ES-I3 (cell line): ENCODE measurements around the gene ZSCAN2.
"Not testable (repeated sequence)": the region's sequence is repeated elsewhere in the genome, so short reads cannot be mapped to it uniquely, and the experiment has no call there.

Experiments used
- H3K36me3 ChIP-seq: 2 replicates; pipeline ENCODE4 v1.6.1; 2013; ENCODE audit warnings: mild to moderate bottlenecking, low read length, control low read depth, moderate library complexity; ENCODE audit not compliant: insufficient read depth
- H3K4me1 ChIP-seq: 2 replicates; pipeline ENCODE4 v1.6.1; 2013; ENCODE audit warnings: mild to moderate bottlenecking, control low read depth, low read length; ENCODE audit not compliant: insufficient read depth
- H3K9ac ChIP-seq: 2 replicates; pipeline ENCODE4 v1.6.1; 2013; ENCODE audit warnings: low read depth, mild to moderate bottlenecking, low read length, moderate library complexity
- H3K9me3 ChIP-seq: 2 replicates; pipeline ENCODE4 v1.6.1; 2013; ENCODE audit warnings: mild to moderate bottlenecking, low read length, moderate library complexity; ENCODE audit not compliant: control insufficient read depth, insufficient read depth

The ZSCAN2 gene

DNA sequence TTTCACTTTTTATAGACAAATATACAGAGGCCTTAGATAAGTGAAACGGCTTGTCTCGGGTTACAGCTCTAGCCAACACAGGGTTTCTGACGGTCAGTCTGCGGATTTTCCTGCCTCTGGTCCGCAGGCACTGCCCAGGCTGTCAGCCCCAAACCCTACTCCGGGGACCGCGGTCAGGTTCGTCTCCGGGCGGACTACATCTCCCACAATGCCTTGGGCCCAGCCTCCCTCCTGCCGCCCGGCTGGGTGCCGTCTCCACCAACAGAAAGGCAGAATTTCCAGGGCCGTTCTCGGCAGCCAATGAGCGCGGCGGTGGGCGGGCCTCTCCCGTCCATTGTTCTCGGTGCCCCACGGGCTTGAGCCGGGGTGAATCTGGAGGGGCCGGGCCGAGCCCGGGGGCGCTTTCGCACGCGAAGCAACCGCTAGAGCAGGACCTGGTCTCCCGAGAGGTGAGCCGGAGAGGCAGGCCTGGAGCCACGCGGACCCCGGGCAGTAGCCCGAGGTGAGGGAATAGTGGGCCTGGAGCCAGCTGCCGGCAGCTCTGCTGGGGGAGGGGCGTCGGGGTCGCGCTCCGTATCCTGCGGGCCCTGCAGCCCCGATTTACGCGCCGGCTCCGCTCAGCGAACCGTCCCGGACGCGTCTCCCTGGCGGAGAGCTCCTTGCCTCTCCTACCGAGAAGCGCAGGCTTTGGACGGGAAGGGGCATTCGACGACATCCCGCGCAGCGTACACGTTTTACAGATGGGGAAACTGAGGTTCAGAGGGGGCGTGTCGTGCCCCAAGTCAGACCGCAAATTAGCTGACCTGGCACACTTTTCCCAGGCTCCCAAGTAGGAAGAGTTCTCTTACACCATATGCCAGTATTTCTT is at the start of gene ZSCAN2:
ZSCAN2 (plus strand) TSS at position 323 of the 868 bp plus-strand sequence. CDS start 2,919 bp downstream, outside the sequence.
- Histone ChIP-seq H3K36me3 (peaks cover 12% of the 10 kb centered on the region; the same call in 1 of the 2 replicates), H3K9me3 (no peaks in the 10 kb centered on the region), H3K9ac (peak within 1 kb of the TSS; percentile 73), H3K4me1 (peaks cover 24% of the 10 kb centered on the region)

DNA sequence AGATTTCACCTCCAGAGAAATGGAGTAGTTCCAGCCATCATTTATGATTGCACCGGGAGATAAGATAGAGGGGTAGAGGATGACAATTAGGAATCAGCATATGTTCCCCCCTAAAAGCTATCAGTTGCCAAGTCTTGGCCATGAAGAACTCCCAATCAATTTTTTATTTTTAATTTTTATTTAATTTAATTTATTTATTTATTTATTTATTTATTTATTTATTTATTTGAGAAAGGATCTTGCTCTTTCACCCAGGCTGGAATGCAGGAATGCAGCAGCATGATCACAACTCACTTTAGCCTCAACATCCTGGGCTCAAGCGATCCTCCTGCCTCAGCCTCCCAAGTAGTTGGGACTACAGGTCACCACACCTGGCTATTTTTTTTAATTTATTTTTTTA is 49.2 kb upstream of the ZSCAN2 start:
- H3K36me3 ChIP-seq, H3K4me1 ChIP-seq, H3K9ac ChIP-seq, H3K9me3 ChIP-seq: not testable (repeated sequence)

DNA sequence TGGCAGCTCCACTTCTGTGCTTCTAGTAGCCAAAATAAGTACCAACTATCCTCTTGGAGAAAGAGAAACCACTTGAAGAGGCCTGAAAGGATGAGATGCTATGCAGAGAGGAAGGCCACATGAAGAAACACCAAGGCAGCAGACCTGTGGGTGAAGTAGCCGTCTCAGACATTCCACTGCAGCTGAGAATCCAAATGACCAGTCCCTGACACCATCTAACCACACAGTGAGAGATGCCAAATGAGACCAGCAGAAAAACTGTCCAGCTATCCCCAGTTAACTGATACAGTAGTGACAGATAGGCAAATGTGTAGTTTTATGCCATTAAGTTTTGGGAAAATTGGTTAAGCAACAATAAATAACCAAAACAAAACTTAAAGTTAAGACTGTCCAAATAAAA is 47.9 kb upstream of the ZSCAN2 start:
- H3K9me3 ChIP-seq, result no peaks in the 10 kb centered on the region; the same call in 1 of the 2 replicates
- H3K4me1 ChIP-seq, result no peaks in the 10 kb centered on the region
- no peaks in the 10 kb centered on the region for H3K36me3 ChIP-seq
- H3K9ac ChIP-seq, result no peak overlapping the region

DNA sequence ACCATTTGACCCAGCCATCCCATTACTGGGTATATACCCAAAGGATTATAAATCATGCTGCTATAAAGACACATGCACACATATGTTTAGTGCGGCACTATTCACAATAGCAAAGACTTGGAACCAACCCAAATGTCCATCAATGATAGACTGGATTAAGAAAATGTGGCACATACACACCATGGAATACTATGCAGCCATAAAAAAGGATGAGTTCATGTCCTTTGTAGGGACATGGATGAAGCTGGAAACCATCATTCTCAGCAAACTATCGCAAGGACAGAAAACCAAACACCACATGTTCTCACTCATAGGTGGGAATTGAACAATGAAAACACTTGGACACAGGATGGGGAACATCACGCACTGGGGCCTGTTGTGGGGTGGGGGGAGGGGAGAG is 44.1 kb upstream of the ZSCAN2 start:
- H3K9ac ChIP-seq, H3K9me3 ChIP-seq, H3K36me3 ChIP-seq, H3K4me1 ChIP-seq: not testable (repeated sequence)

DNA sequence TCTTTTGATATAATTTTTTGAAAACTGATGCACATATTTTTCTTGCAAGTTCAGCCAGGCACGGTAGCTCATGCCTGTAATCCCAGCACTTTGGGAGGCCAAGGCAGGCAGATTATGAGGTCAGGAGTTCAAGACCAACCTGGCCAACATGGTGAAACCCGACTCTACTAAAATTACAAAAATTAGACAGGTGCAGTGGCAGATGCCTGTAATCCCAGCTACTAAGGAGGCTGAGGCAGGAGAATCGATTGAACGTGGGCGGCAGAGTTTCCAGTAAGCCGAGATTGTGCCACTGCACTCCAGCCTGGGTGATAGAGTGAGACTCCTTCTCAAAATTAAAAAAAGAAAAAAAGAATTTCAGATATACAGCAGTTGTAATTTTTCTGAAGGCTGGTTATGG is 32.8 kb upstream of the ZSCAN2 start:
- not testable (repeated sequence) for H3K36me3 ChIP-seq, H3K4me1 ChIP-seq, H3K9ac ChIP-seq, H3K9me3 ChIP-seq

DNA sequence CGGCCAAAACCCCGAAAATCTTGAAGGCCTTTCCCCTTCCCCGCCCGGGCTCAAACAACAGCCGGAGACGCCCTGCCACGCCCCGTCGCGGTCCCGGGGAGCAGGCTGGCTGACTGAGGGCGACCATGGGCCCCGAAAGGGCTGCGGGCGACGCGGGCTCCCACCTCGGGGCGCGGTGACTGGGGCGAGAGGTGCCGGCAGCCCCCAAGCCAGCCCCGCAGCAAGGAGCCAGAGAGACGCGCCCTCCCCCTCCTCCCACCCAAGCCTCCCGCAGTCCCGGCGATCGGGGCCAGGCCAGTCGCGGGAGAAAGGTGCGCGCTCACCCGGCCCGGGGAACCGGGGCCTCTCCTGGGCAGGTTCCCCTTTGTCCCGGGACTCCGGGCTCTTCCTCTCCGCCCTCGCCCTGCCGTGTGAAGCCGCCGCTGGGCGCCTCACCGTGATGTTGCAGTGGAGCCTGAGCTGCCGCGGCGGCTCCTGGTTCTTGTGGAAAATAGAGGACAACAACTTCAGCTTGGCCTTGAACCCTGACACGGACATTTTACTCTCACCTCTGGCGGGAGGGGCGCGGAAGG is 30.6 kb upstream of the ZSCAN2 start:
- no peaks in the 10 kb centered on the region for H3K9me3 ChIP-seq
- peak overlapping the region; percentile 95 for H3K9ac ChIP-seq
- no peaks in the 10 kb centered on the region for H3K36me3 ChIP-seq
- H3K4me1 ChIP-seq, result no peaks in the 10 kb centered on the region

DNA sequence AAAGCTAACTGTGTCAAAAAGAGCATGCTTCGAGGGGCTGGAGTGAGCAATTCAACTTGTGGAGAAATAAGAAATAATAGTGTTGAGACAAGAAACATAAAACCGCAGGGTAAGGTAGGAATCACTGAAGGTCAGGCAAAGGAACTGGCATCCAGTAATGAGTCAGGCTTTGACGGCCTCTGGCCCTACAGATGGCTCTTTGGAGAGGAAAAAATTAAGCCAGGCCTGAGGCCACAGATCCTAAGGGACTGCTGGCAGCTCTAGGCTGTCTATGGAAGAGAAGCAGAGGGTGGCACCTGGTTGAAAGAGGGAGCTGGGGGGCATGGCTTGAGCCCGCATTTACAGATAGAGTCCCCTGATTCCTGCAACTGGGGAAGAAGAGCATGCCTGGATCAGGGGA is 28.6 kb upstream of the ZSCAN2 start:
- H3K9ac ChIP-seq, result no peak overlapping the region

DNA sequence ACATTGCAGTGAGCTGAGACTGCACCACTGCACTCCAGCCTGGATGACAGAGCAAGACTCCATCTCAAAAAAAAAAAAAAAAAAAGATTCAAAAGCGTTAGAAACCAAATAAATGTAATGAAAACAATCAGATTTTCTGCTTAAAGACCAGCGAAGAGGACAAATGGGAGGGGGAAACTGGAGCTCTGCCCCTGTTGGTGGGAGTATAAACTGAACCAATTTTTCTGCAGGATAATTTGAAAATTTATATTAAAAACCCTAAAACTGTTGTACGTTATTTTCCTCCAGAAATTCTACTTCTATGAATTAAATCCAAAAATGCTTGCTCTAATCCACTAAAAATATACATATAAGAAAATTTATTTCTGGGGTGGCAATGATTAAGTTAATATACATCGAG is 25.3 kb upstream of the ZSCAN2 start:
- Histone ChIP-seq H3K9me3 (no peaks in the 10 kb centered on the region), H3K9ac (no peak overlapping the region), H3K36me3 (no peaks in the 10 kb centered on the region), H3K4me1 (no peaks in the 10 kb centered on the region)

More for the DNA sequence above, 28.6 kb upstream of the ZSCAN2 start:
- Histone ChIP-seq H3K36me3 (no peaks in the 10 kb centered on the region), H3K9me3 (no peaks in the 10 kb centered on the region), H3K4me1 (no peaks in the 10 kb centered on the region)

DNA sequence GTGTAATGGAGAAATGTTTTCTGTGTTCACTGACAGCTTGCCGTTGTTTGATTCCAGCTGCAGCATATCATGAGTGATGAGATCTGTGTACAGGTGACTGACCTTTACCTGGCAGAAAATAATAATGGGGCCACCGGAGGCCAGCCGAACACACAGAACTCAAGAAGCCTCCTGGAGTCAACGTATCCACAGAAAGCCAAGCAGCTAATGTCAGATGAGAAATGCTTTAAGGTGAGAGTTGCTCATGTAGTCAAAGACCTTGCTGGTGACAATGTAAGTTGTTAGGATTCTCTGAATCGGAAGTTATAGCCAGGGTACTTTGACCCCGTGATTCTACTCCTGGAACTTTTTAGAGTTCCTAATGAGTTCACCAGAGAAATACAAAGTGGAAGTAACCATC is 22.9 kb upstream of the ZSCAN2 start:
- not testable (repeated sequence) for H3K36me3 ChIP-seq, H3K4me1 ChIP-seq, H3K9ac ChIP-seq, H3K9me3 ChIP-seq

DNA sequence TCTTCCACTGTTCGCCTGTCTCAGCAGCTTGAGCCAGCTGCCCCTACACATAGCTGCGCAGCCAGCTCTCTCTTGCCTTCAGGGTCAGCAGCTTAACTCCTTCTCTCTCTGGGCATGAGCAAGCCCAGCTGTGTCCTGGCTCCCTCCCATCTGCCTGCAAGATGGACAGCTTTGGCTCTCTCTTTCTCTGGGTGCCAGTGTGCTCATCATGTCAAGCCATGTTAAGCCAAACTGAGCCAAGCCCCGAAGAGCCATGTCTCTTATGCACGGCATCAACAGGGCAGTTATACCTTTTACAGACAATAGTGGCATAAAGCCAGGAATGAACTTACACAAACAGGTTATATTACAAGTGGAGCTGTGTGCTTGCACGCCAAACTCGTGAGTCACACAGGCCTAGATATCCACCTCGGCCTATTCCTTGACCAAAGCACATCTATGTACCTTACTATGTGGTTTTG is 21.5 kb upstream of the ZSCAN2 start:
- H3K9me3 ChIP-seq, H3K36me3 ChIP-seq, H3K4me1 ChIP-seq, H3K9ac ChIP-seq: not testable (repeated sequence)

DNA sequence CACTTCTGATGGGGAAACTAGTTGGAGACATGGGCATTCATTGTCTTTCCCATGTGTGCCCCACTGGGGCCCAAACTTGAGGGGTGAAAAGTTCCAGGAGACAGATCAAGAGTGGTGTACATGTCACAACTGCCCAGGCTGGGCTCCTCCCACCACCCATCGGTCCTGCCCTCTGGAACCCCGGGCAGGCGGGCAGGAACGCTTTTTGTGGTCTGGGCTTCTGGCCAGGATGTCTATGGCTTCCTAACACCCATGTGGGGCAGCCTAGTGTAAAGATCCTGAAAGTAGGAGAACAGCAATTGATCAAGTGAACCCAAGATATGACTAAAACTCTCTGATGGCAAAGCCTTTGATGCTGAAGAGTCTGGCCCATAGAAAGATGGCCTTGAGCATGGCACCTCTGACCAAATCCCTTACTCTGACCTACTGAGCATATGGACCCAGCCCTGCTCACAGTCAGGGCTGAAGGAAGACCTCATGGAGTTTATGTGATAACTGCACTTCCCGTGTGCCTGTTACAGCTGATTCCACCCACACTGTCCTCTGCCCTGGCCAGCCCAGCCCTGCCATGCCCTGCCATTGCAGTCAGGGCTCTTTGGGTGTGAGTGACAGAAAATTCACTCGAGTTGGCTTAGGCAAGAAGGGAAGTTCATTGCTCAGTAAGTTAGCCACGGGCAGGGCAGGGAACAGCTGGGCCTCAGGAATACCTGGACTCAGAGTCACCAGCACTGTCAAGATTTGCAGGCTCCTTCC is 19.0 kb upstream of the ZSCAN2 start:
- H3K9ac ChIP-seq, H3K36me3 ChIP-seq, H3K9me3 ChIP-seq, H3K4me1 ChIP-seq: not testable (repeated sequence)

DNA sequence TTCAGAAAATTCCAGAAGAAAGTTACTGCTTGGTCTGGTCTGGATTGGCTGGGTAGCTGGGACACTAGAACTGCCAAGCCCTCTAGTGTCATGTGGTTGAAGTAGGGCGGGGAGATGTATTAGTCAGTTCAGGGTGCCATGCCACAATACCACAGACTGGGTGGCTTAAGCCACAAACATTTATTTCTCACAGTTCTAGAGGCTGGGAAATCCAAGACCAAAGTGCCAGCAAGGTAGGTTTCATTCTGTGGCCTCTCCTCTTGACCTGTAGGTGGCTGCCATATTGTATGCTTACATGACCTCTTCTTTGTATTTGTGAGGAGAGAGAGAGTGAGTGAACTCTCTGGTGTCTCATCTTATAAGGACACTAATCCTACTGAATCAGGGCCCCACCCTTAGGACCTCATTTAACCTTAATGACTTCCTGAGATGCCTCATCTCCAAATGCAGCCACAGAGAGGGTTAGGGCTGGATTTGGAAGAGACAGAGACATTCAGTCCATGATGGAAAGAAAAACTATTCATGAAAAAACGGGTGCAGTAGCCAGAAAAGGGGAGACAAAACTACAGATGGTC is 18.1 kb upstream of the ZSCAN2 start:
- no peaks in the 10 kb centered on the region for H3K9me3 ChIP-seq
- H3K4me1 ChIP-seq, result 0 out of 2 replicates have a peak, but pooled peaks cover 7% of the 10 kb centered on the region
- no peaks in the 10 kb centered on the region for H3K36me3 ChIP-seq
- H3K9ac ChIP-seq, result no peak overlapping the region

DNA sequence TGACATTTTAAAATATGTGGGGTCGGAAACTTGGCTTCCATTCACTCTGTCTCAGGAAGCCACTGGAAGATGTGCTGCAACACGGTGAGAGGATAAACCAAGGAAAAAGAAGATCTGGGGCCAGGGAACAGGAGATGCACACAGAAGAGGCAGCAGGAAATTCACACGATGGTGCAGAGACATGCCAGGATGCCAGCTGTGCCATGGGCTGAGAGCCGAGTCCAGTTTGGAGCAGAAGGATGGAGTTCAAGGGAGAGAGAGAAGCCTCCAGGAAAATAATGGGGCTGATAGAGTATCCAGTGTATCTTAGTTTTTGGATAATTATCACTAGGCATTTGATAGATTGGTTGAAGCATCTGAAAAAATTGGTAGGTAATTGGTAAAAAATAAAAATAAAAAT is 16.9 kb upstream of the ZSCAN2 start:
- not testable (repeated sequence) for H3K36me3 ChIP-seq, H3K4me1 ChIP-seq, H3K9me3 ChIP-seq, H3K9ac ChIP-seq

DNA sequence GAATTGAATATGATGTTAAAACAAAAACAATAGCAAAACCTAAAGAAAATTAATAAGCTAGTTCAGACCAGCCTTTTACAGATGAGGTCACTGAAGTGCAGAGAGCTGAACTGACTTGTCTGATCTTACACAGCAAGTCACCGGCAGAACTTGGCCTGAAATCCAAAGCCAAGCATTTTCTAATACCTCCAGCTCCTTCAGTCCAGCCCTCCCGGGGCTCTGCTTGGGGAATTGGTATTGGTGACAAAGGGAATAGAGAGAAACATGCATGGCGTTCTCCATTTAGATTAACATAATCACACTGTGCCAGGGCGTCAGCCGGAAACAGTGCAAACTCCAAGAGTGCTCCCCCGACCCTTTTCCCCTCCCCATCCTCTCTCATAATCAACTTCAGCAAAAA is 14.1 kb upstream of the ZSCAN2 start:
- Histone ChIP-seq H3K36me3 (no peaks in the 10 kb centered on the region), H3K9ac (no peak overlapping the region), H3K4me1 (0 out of 2 replicates have a peak, but pooled peaks cover 7% of the 10 kb centered on the region), H3K9me3 (no peaks in the 10 kb centered on the region)
